ENCODE data around the gene C2orf78.

Gene C2orf78

DNA sequence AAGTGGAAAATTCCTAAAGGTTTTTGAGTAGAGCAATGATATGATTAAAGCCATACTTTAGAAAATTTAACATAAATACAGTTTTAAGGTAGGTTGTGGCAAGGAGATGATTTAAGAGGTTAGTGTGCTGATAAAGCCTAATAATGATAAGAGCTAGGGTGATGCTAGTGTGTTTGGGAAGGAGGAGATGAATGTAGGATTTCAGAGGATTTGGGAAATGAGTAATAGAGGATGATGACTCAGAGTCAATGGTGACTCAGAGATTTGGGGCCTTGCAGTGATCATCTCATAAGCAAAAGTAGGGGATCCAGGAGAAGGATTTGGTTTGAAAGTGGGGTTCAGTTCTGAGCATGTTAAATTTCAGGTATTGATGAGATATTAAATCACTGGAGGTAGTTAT lies 68.0 kb downstream of the C2orf78 start:
- Histone ChIP-seq H3K4me2 (ENCODE audit: low read depth, low read length, poor library complexity, severe bottlenecking) (no peak overlapping the region), H4K20me1 (ENCODE audit: low read depth, low read length) (no peaks in the 10 kb centered on the region), H3K27me3 (ENCODE audit: low read length) (no peaks in the 10 kb centered on the region), H3K9me3 (ENCODE audit: insufficient read depth, low read length) (no peaks in the 10 kb centered on the region), H3K36me3 (ENCODE audit: low read length) (peaks cover 14% of the 10 kb centered on the region), H3F3A (ENCODE audit: insufficient read depth) (no peaks in the 10 kb centered on the region), H3K27ac (ENCODE audit: low read depth, low read length) (no peak overlapping the region), H3K4me3 (ENCODE audit: insufficient read depth, low read length, poor library complexity, severe bottlenecking) (no peak overlapping the region), H3K9ac (ENCODE audit: low read length) (no peak overlapping the region), H3K79me2 (ENCODE audit: insufficient read depth, low read length) (no peaks in the 10 kb centered on the region), H2AFZ (ENCODE audit: low read depth, low read length, severe bottlenecking) (no peak overlapping the region), H3K9me2 (replicated peaks; ENCODE audit: insufficient read depth, low read length) (no peaks in the 10 kb centered on the region)
- TF ChIP-seq EZH2phosphoT487 (conservative IDR thresholded peaks at IDR 0.05; ENCODE audit: low read length): no peak
- TF ChIP-seq, protein P1, sequence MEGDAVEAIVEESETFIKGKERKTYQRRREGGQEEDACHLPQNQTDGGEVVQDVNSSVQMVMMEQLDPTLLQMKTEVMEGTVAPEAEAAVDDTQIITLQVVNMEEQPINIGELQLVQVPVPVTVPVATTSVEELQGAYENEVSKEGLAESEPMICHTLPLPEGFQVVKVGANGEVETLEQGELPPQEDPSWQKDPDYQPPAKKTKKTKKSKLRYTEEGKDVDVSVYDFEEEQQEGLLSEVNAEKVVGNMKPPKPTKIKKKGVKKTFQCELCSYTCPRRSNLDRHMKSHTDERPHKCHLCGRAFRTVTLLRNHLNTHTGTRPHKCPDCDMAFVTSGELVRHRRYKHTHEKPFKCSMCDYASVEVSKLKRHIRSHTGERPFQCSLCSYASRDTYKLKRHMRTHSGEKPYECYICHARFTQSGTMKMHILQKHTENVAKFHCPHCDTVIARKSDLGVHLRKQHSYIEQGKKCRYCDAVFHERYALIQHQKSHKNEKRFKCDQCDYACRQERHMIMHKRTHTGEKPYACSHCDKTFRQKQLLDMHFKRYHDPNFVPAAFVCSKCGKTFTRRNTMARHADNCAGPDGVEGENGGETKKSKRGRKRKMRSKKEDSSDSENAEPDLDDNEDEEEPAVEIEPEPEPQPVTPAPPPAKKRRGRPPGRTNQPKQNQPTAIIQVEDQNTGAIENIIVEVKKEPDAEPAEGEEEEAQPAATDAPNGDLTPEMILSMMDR (IDR thresholded peaks at IDR 0.05; ENCODE audit: insufficient read depth, low read length, poor library complexity, severe bottlenecking): no peak

DNA sequence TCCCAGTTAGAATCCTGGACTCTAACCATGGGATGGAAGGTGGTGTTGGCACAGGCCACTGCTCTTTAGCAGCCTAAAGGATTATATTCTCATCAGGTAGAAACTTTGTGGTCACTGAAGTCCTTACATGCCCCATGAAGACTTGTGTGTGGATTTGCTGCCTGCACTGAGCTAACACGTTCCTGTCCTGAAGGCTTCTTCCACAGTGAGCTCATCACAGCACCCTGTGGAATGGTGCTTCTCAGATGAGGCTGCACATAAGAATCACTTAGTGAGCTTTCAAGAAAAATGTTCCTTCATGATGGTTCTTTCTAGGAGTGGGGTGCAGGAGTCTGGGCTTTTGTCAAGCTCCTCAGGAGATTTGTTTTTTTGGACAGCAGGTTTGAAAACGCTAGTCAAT lies 71.5 kb downstream of the C2orf78 start:
- TF ChIP-seq, protein P1 (IDR thresholded peaks at IDR 0.05; ENCODE audit: insufficient read depth, low read length, poor library complexity, severe bottlenecking): no peak
- no peak for TF ChIP-seq EZH2phosphoT487 (conservative IDR thresholded peaks at IDR 0.05; ENCODE audit: low read length)
- Histone ChIP-seq H2AFZ (ENCODE audit: low read depth, low read length, severe bottlenecking) (no peak overlapping the region), H3K27ac (ENCODE audit: low read depth, low read length) (no peak overlapping the region), H3F3A (ENCODE audit: insufficient read depth) (no peaks in the 10 kb centered on the region), H3K36me3 (ENCODE audit: low read length) (peaks cover 6% of the 10 kb centered on the region), H3K27me3 (ENCODE audit: low read length) (no peaks in the 10 kb centered on the region), H3K4me2 (ENCODE audit: low read depth, low read length, poor library complexity, severe bottlenecking) (no peak overlapping the region), H4K20me1 (ENCODE audit: low read depth, low read length) (no peaks in the 10 kb centered on the region), H3K79me2 (ENCODE audit: insufficient read depth, low read length) (no peaks in the 10 kb centered on the region), H3K4me3 (ENCODE audit: insufficient read depth, low read length, poor library complexity, severe bottlenecking) (no peak overlapping the region), H3K9me3 (ENCODE audit: insufficient read depth, low read length) (no peaks in the 10 kb centered on the region), H3K9ac (ENCODE audit: low read length) (no peak overlapping the region), H3K9me2 (replicated peaks; ENCODE audit: insufficient read depth, low read length) (no peaks in the 10 kb centered on the region)

DNA sequence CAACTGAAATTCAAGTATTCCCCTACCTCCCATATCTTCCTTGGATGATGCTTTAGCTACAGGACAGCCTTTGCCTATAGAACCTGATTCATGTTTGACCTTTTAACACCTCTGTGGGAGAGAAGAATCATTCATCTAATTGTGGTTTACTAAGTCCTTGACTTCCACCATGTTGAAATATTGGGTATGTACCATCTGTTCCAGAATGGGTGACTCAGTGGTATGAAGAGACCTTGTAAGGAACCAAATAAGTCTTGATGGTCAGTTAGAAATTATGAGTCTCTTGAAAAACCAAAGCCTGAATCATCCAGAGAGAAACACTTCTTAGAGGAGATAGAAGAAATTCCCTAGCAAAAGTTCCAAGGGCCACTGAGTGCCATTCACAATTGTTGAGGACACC lies 72.2 kb downstream of the C2orf78 start:
- no peak for TF ChIP-seq EZH2phosphoT487 (conservative IDR thresholded peaks at IDR 0.05; ENCODE audit: low read length)
- TF ChIP-seq, protein P1 (IDR thresholded peaks at IDR 0.05; ENCODE audit: insufficient read depth, low read length, poor library complexity, severe bottlenecking): no peak
- Histone ChIP-seq H4K20me1 (ENCODE audit: low read depth, low read length) (no peaks in the 10 kb centered on the region), H3K9ac (ENCODE audit: low read length) (no peak overlapping the region), H3K4me3 (ENCODE audit: insufficient read depth, low read length, poor library complexity, severe bottlenecking) (no peak overlapping the region), H3K27me3 (ENCODE audit: low read length) (no peaks in the 10 kb centered on the region), H2AFZ (ENCODE audit: low read depth, low read length, severe bottlenecking) (no peak overlapping the region), H3K9me3 (ENCODE audit: insufficient read depth, low read length) (no peaks in the 10 kb centered on the region), H3F3A (ENCODE audit: insufficient read depth) (no peaks in the 10 kb centered on the region), H3K9me2 (replicated peaks; ENCODE audit: insufficient read depth, low read length) (no peaks in the 10 kb centered on the region), H3K36me3 (ENCODE audit: low read length) (peaks cover 2% of the 10 kb centered on the region; the same call in 1 of the 2 replicates), H3K27ac (ENCODE audit: low read depth, low read length) (no peak overlapping the region), H3K4me2 (ENCODE audit: low read depth, low read length, poor library complexity, severe bottlenecking) (no peak overlapping the region), H3K79me2 (ENCODE audit: insufficient read depth, low read length) (no peaks in the 10 kb centered on the region)

Measured in SU-DHL-6 (cell line).